ENCODE measurements around the gene ABCA13.

- TF ChIP-seq CTCF (IDR thresholded peaks at IDR 0.05; ENCODE audit: low read depth, low read length): no peak
- TF ChIP-seq EZH2phosphoT487 (IDR thresholded peaks at IDR 0.05; ENCODE audit: low read depth): no peak
Observed at GRCh38 chr7:48637382-48637781, 466.1 kb downstream of the ABCA13 start.

Data from OCI-LY3 (cell line).